Measurements from ENCODE around the gene FILIP1. TPM values are rescaled to one million over a fixed set of nuclear protein-coding genes. Genes with fewer than 3 reads are reported as not detected.

Gene FILIP1
- polyA plus RNA-seq, 1 of the 3 experiments (the other 2 are of a cell fraction), result 0.03 TPM

- Histone ChIP-seq H3K36me3 (replicated peaks in 1 of 2; ENCODE audit: control insufficient read depth in 1 of 2, insufficient read depth in 2 of 2, low read length in 1 of 2) (no peaks in the 10 kb centered on the region), H2AFZ (ENCODE audit: low read depth) (no peak overlapping the region), H3F3A (replicated peaks; ENCODE audit: insufficient read depth) (no peaks in the 10 kb centered on the region), H3K9ac (no peak overlapping the region), H4K20me1 (ENCODE audit: insufficient read depth) (no peaks in the 10 kb centered on the region), H3K27me3 (ENCODE audit: insufficient read depth) (no peaks in the 10 kb centered on the region), H3K4me3 (ENCODE audit: low read depth in 2 of 2, low read length in 1 of 2) (no peak overlapping the region), H3K27ac (ENCODE audit: low read depth in 2 of 2, low read length in 1 of 2) (no peak overlapping the region), H3K9me3 (no peaks in the 10 kb centered on the region), H3K4me1 (ENCODE audit: control insufficient read depth in 1 of 2, insufficient read depth in 2 of 2, low read depth in 1 of 2, low read length in 1 of 2) (peaks cover 0 to 5% of the 10 kb centered on the region in 2 experiments; a peak in 1 of 4 replicates), H3K79me2 (ENCODE audit: insufficient read depth) (no peaks in the 10 kb centered on the region), H3K4me2 (no peak overlapping the region), H3K9me2 (no peaks in the 10 kb centered on the region)
- 85% methylated on average over 2 of the region's 2 CpGs for WGBS (ENCODE audit: low lambda C conversion rate)
- TF ChIP-seq TAF1 (IDR thresholded peaks at IDR 0.05; ENCODE audit: borderline replicate concordance, low read depth, low read length) (no peak), RFX5 (IDR thresholded peaks at IDR 0.05; ENCODE audit: low read length) (no peak), SIN3A (IDR thresholded peaks at IDR 0.05; ENCODE audit: borderline replicate concordance, low read depth, low read length) (no peak), MEF2A (IDR thresholded peaks at IDR 0.05; ENCODE audit: borderline replicate concordance, low read depth) (no peak), CTCF (IDR thresholded peaks at IDR 0.05) (no peak), RXRA (IDR thresholded peaks at IDR 0.05; ENCODE audit: borderline replicate concordance, low read depth) (no peak), FOSL2 (IDR thresholded peaks at IDR 0.05; ENCODE audit: borderline replicate concordance, low read depth) (no peak), EP300 (IDR thresholded peaks at IDR 0.05; ENCODE audit: borderline replicate concordance in 1 of 2, low read depth in 1 of 2, low read length in 1 of 2) (no peak), USF1 (IDR thresholded peaks at IDR 0.05; ENCODE audit: borderline replicate concordance, low read depth) (no peak), EZH2phosphoT487 (IDR thresholded peaks at IDR 0.05; ENCODE audit: borderline replicate concordance, low read depth) (no peak), RCOR1 (IDR thresholded peaks at IDR 0.05; ENCODE audit: low read length) (no peak)
- CTCF ChIA-PET, result interaction anchor here (1.2 to 1.6 kb wide), 2 partner anchors 9 to 21 kb away, joined by 3 to 4 read pairs; no protein-coding TSS in a partner anchor
- no peak for DNase-seq
- POLR2A ChIA-PET, result no interaction called here
These were observed 166.9 kb downstream of the FILIP1 start for GRCh38 chr6:75326557-75327258.

- CTCF ChIA-PET, result interaction anchor here (1.1 to 1.2 kb wide), 2 partner anchors 15 to 21 kb away, joined by 3 read pairs; no protein-coding TSS in a partner anchor
- 52% methylated on average over 2 of the region's 2 CpGs for WGBS (ENCODE audit: low lambda C conversion rate)
- no peak for TF ChIP-seq CTCF (IDR thresholded peaks at IDR 0.05)
- TF ChIP-seq USF1 (IDR thresholded peaks at IDR 0.05; ENCODE audit: borderline replicate concordance, low read depth), result no peak
- TF ChIP-seq TCF12 (IDR thresholded peaks at IDR 0.05), result no peak
- TF ChIP-seq RAD21 (IDR thresholded peaks at IDR 0.05; ENCODE audit: low read length), result no peak
- no peak for TF ChIP-seq ZBTB33 (IDR thresholded peaks at IDR 0.05; ENCODE audit: borderline replicate concordance, low read depth)
- TF ChIP-seq MEF2A (IDR thresholded peaks at IDR 0.05; ENCODE audit: borderline replicate concordance, low read depth), result no peak
These were observed 174.7 kb downstream of the FILIP1 start for GRCh38 chr6:75318900-75319299.

More at GRCh38 chr6:75318900-75319299, 174.7 kb downstream of the FILIP1 start:
- no peak overlapping the region for H3K9ac ChIP-seq
- H4K20me1 ChIP-seq (ENCODE audit: insufficient read depth), result no peaks in the 10 kb centered on the region
- no peak for DNase-seq
- peaks cover 2 to 4% of the 10 kb centered on the region in 2 experiments; a peak in 2 of 4 replicates for H3K4me1 ChIP-seq (ENCODE audit: control insufficient read depth in 1 of 2, insufficient read depth in 2 of 2, low read depth in 1 of 2, low read length in 1 of 2)
- no peaks in the 10 kb centered on the region for H3K36me3 ChIP-seq (replicated peaks in 1 of 2; ENCODE audit: control insufficient read depth in 1 of 2, insufficient read depth in 2 of 2, low read length in 1 of 2)
- no peak overlapping the region for H2AFZ ChIP-seq (ENCODE audit: low read depth)
- H3K4me3 ChIP-seq (ENCODE audit: low read depth in 2 of 2, low read length in 1 of 2), result no peak overlapping the region
- peaks cover 3% of the 10 kb centered on the region for H3F3A ChIP-seq (replicated peaks; ENCODE audit: insufficient read depth)
- H3K27me3 ChIP-seq (ENCODE audit: insufficient read depth), result no peaks in the 10 kb centered on the region
- H3K27ac ChIP-seq (ENCODE audit: low read depth in 2 of 2, low read length in 1 of 2), result no peak overlapping the region
- H3K79me2 ChIP-seq (ENCODE audit: insufficient read depth), result no peaks in the 10 kb centered on the region
- POLR2A ChIA-PET, result no interaction called here
- H3K9me2 ChIP-seq, result no peaks in the 10 kb centered on the region
- H3K4me2 ChIP-seq, result no peak overlapping the region
- H3K9me3 ChIP-seq, result no peaks in the 10 kb centered on the region
